Activated CD4-positive, alpha-beta T cell treated with anti-CD3 and anti-CD28 coated beads, Interleukin-2, amount 50 U/mL, for 4 hours (primary cell): ENCODE measurements around the gene GCC1.

Experiments used
- DNase-seq, 2 experiments: peaks; one replicate each; pipeline ENCODE4 v3.0.0-alpha.2; 2020

GCC1 gene

DNA sequence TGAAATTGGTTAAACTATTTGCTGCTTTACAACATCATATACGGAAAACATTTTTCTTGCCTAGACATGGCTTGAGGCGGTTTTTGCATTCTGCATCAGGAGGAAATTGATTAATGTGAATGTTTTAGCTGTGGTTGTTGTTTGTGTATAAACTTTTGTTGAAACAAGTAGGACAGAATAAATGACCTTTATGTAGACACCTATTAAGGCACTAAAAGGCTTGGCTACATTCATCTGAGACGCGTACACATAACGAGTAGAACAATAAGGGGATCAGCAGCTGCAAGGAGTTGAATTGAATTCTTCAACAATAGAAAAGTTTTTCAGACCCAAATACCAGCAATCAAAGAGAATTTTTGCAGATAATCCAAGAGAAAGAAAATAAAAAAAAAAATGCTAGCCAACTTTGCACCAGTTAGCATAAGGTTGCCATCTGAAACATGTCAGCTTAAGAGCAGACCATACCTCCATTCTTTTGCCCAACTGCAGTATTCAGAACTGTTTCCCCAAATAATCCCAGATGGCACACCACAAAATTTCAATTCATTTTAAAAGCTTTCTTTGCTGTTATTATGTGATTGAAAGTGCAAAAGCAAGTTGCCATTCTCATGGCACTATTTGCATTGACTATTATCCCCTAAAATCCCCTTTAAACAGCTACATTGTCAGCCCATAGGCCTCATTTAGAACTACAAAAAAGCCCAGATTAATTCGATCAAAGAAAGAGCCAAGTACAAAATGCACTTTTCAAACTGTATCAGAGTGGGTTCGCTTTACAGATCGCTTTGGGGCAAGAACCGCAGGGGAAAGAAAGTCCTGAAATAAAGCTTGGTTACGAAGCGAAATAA is 49.6 kb downstream of the GCC1 start:
- no peak for DNase-seq

DNA sequence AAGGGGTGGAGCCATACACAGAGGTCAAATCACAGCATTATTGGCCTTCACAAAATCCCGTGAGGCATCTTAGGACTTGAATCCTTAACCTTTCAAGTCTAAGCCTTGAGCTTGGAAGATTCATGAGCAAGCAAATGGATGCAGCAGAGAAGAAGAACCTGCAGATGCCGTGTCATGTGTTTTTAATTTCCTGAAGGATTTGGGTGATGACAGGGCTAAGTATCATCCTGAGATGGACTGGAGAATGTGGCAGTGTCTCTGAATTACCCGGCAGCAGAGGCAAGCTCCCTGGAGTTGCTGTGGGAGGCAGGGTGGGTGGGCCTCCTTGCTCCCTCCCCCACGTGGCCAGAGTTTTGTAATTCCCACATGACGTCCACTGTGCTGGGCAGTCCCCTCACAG is 50.8 kb downstream of the GCC1 start:
- no peak for DNase-seq

DNA sequence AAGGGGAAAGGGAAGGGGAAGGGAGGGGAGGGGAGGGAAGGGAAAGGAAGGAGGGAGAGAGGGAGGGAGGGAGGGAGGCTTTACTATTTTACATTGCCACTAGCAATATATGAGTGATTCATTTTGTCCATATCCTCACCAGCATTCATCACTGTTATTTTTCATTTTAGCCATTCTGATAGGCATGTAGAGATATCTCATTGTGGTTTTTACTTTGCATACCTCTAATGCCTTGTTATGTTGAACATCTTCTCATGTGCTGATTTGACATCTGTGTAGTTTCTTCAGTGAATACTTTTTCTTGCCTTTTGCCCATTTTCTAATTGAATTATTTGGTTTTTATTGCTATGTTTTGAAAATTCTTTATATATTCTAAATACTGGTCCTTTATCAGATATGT is 52.7 kb downstream of the GCC1 start:
- DNase-seq, result no peak

DNA sequence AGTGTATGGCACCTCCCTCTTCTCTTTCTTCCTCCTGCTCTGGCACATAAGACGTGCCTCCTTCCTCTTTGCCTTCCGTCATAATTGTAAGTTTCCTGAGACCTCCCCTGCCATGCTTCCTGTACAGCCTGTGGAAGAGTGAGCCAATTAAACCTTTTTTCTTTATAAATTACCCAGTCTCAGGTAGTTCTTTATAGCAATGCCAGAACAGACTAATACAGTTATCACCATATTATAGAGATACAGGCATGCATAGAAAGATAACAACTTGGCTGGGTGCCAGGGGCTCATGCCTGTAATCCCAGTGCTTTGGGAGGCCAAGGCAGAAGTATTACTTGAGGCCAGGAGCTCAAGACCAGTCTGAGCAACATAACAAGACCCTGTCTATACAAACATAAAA is 53.2 kb downstream of the GCC1 start:
- DNase-seq, result no peak
